GM18951 (cell line): Measurements from ENCODE around the gene PRRT1B.
"Not testable (repeated sequence)": the region's sequence is repeated elsewhere in the genome, so short reads cannot be mapped to it uniquely, and the experiment has no call there.

Experiments used
- POLR2A ChIP-seq: IDR thresholded peaks from 4 replicates; pipeline ENCODE4 v1.6.1; 2011; ENCODE audit warnings: mild to moderate bottlenecking; ENCODE audit not compliant: insufficient read length, insufficient read depth; ENCODE audit errors: extremely low read depth
- in situ Hi-C: fragments of 300-500 bp; cut with MboI; formaldehyde crosslinking; loops from one replicate; pipeline ENCODE4 v1.12.0; 2022; ENCODE audit warnings: low sequenced_read_pairs, mixed read lengths, inconsistent platforms; ENCODE audit not compliant: unreplicated experiment

Gene PRRT1B

DNA sequence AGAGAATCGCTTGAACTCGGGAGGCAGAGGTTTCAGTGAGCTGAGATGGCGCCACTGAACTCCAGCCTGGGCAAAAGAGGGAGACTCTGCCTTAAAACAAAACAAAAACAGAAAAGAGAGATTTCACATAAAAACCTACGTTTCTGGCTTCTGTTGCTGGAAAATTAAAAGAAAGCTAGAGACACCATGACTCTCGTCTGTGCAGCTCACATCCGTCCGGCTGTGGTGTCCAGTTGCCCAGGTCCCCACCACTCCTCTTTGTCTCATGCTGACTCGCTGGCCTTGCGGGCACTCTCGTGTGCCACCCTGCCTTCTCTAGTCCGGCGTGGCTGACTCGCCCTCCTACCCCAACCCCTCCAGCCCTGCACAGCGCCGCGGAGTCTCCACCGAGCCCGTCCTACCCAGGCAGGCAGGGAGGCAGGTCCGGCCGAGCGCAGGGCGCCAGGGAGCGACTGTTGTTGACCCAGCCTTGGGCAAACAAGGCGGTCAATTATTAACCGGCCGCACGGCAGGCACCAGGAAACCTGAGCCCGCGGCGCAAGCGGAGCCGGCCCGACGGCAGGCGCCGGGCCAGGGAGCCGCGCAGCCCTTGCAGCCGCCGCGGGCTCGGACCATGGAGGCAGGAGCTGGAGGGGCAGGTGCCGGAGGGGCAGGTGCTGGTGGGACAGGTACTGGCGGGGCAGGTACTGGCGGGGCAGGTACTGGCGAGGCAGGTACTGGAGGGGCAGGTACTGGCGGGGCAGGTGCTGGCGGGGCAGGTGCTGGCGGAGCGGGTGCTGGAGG, at the start of gene PRRT1B:
PRRT1B (plus strand) TSS at position 521 of the 783 bp plus-strand sequence; CDS start at position 614, 93 bp downstream.
- in situ Hi-C loops: no loop called here
- TF ChIP-seq POLR2A: no peak

DNA sequence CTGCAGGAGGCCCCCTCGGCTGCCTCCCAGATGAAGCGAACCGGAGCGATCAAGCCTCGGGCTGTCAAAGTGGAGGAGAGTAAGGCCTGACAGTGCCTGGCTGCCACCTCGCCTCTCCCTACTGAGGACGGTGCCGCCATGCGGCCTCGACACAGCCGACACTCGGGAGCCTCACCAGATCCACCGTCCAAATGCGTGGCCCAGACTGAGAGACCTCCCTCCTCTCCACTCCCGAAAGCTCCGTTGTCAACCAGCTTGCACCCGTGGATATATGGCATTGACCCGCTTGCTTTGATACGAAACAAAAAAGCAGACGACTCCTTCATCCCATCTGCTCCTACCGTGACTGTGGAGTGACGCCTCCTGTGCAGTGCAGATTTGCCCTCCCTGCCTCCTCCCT, 49.5 kb upstream of the PRRT1B start:
- no peak for TF ChIP-seq POLR2A
- in situ Hi-C loops: no loop called here

DNA sequence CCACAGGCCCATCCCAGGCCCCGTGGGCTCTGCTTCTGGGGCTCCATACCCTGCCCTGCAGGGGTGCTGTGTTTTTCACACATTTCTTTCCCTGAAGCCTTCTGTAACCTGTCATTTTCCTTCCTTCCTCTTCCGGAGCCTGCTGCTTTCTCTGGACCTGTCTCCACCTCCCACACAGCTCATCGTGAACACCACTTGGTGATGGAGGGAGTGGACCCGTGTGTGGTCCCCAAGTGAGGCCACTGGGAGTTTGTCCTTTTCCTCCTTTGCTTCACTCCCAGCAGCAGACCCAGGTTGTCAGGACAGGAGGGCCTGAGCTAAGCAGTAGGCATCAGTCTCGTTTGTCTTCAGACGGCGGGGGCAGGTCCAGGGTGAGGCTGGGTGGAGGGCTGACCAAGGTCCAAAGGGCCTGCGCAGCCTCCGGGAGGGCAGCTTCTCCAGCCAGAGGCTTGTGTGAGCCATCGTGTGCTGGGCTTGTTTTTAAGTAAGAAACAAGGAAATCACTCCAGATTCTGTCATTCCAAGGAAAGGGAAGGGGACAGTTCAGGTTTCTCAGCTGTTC, 48.4 kb upstream of the PRRT1B start:
- TF ChIP-seq POLR2A: no peak
- in situ Hi-C loops: no loop called here

DNA sequence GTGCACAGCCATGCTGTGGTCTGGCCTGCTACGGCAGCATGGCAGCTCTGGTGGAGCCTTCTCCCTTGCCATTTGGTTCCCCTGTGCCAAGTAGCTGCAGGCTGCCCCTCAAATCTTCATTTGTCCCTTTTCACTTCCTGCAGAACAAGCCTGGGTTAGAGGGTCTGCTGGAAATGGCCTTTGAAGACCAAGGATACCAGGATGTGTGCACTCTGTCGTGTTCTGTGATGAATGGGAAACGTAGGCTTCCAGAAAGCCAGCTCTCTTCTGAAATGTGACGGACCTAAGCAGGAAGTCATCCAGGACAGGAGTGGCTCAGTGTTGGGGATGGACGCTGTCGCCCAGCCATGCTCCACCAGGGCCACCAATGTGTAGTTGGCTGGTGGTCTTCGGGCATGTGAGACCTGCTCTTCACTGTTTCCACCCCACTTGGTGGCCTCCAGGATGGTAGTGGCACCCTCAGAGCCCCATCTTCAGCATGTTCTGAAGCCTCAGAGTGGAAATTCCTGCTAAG, 46.0 kb upstream of the PRRT1B start:
- no peak for TF ChIP-seq POLR2A

DNA sequence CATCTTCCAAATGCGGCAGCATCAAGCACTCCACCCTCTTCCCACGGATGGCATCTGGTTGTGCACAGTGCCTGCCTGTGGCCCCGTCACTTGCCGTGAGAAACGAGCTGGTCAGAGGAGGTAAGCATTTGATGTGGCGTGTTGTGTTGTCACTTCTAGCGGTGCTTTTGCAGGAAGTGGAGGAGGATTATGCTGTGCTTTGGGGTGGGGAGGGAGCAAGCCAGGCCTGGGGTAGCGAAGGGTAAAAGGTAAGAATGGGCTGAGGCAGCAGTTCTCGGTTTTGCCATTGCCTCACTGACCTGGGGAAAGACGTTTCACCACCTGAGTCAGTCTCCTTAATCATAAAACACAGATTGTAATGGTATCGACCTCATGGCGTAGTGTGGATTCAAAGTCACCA, 44.9 kb upstream of the PRRT1B start:
- TF ChIP-seq POLR2A: no peak
- in situ Hi-C loops: no loop called here

More for the DNA sequence above, 46.0 kb upstream of the PRRT1B start:
- in situ Hi-C loops: no loop called here

DNA sequence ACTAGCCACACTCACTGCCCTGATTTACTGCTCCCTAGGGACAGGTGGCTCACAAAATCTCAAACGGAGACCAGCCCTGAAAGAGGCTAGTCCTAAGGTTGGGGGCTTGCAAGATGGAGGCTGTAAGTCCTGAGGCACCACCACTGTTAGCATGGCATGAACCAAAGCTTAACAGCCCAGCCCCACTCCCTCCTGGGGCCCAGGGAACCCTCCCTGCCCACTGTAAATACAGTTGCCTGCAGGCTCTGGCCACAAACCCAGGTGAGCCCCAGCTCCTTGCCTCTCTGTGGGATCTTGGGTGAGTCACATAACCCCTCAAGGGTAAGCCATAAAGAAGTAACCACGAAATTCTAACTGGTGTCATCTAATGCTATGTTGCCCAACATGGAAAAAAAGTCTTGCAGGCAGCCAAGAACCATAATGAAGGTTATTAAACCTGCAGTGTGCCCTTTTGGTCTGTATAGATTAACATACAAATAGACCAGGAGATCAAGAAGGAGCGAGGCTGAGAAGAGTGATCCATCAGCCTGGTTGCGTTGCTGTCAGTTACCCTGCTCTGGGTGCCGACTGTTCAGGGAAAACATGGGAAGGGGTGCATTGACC, 44.3 kb upstream of the PRRT1B start:
- TF ChIP-seq POLR2A: no peak
- in situ Hi-C loops: no loop called here

DNA sequence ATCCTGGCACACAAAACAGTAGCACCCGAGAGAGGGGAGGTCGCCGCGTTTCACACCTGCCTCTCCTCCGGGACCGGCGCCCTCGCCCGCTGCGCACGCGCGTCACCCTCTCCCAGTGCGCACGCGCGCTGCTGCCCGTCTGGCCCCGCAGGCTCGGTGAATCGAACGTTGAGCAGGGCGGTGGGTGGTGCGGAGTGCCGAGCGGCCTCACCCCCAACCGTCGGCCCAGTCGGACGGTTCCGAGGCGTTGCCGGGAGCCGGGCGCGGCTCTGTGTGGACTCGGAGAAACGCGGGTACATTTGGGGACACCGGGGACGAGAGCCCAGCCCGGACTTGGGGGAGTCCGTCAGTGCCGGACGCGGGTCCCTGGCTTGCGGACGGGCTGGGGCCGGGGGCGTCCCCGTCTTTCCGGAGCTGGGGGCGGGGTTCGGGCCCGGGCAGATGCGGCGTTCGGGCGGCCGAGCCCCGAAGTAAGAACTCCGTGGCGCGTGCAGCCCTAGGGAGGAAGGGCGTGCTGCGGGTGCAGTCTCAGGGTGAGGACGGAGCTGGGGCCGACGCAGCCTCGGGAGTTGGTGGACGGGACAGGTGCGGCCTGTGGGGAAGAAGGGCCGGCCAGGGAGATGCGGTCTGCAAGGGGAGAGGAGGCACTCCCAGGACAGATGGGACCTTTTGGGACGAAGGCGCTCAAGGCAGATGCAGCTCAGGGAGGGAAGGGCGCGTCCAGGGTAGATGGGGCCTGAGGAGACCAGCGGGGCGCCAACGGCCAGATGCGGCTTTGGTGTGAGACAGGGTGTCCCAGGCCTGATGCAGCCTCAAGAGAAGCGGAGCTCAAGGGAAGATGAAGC, 42.3 kb upstream of the PRRT1B start, which contains the start of gene POMT1:
POMT1 (plus strand) TSS at position 138 of the 845 bp plus-strand sequence. CDS start 1,301 bp downstream, outside the sequence.
- in situ Hi-C loops: no loop called here
- peak; percentile 74 for TF ChIP-seq POLR2A

DNA sequence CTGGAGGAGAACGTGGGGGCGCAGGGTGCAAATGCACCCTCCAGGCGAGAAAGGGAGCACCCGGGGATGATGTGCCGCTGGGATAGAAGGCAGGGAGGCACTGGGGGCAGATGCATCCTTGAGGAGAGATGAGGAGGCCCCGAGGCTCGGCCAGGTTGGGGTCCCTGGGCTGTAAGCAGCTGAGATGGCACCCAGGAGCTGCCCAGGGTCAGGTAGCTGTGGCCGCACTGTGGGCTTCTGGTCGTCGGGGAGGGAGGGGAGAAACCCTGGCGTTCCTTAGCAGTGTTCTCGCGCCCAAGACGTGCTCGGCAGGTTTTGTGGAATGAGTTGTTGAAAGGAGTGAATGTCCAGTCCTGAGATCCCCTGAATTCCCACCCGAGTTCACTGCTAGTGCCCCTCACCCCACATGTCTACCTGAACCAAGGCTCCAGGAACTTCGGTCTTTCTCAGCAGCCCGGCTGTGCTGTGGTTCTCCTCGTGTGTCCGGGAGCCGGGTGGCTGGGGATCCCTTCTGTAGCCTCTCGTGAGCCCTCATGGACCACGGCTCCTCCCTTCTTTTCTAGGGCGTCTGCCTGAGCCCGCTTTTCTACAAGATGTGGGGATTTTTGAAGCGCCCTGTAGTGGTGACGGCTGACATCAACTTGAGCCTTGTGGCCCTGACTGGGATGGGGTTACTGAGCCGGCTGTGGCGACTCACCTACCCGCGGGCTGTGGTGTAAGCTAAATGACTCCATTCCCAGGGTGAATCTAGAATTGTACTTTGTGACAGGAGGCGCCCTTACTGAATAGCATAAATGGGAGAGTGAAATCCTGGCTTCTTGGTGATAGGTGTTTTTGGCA, 41.5 kb upstream of the PRRT1B start:
- in situ Hi-C loops: no loop called here

DNA sequence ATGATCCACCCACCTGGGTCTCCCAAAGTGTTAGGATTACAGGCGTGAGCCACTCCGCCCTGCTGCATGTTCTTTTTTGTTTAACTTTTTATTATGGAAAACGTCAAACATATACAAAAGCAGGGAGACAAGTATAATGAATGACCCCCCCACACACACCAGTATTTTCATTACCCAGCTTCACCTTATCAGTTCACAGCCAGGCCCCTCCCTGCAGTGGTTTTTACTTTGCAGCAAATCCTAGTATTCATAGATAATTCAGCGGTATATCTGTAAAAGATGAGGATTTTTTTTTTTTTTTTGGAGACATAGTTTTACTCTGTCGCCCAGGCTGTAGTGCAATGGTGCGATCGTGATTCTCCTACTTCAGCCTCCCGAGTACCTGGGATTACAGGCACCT, 40.3 kb upstream of the PRRT1B start:
- TF ChIP-seq POLR2A: no peak
- in situ Hi-C loops: no loop called here

More for the DNA sequence above, 41.5 kb upstream of the PRRT1B start:
- no peak for TF ChIP-seq POLR2A

DNA sequence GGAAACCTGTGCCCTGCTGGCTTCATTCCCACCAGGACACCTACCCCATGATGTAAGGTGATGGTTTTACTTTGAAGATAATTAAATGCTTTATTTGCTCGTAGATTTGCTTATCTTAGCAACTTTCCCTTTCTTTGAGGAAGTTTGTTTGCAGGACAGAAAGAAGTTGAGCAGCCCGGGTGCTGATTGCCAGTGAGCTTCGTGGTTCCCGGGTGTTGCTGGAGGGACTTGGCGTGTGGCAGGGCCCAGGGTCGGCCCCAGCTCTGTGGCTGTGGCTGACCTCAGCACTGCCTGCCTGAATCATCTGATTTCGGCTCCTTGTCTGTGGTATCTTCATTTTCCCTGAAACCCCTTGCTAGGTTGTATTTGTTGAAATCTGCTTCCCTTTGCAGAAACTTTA, 33.9 kb upstream of the PRRT1B start:
- in situ Hi-C loops: no loop called here
- TF ChIP-seq POLR2A: no peak

DNA sequence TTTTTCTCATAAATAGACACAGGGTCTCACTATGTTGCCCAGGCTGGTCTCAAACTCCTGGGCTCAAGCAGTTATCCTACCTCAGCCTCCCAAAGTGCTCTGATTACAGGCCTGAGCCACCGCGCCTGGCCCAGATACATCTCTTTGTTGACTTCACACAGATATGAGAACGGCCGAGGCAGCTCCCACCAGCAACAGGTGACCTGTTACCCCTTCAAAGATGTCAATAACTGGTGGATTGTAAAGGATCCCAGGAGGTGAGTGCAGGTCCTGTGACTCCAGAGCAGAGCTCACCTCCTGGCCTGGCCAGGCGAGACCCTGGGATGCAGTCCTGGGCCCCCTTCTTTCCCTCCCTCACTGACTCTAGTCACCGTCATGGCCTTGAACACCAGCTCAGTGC, 33.4 kb upstream of the PRRT1B start:
- in situ Hi-C loops: no loop called here
- TF ChIP-seq POLR2A: no peak

DNA sequence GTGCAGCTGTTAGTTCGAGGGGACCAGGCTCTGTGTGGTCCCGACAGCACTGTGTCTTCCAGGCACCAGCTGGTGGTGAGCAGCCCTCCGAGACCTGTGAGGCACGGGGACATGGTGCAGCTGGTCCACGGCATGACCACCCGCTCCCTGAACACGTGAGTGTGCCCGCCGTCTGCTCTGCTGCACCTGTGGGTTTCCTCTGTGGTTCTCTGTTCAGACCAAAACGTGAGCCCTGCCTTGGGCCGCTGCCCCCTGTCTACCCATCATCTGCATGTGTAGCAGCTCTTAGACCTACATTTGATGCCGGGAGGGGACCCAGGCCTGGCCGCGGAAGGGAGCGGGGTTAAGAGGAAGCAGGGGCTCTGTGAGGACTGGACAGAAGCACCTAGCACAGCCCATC, 32.1 kb upstream of the PRRT1B start:
- in situ Hi-C loops: no loop called here
- TF ChIP-seq POLR2A: no peak

DNA sequence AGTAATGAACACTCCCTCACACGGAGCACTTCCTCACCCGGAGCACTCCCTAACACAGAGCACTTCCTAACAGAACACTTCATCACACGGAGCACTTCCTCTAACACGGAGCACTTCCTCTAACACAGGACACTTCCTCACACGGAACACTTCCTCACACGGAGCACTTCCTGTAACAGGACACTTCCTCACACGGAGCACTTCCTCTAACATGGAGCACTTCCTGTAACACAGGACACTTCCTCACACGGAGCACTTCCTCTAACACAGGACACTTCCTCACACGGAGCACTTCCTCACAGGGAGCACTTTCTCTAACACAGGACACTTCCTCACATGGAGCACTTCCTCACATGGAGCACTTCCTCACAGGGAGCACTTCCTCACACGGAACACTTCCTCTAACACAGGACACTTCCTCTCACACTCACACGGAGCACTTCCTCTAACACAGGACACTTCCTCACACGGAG, 29.7 kb upstream of the PRRT1B start:
- in situ Hi-C loops: not testable (repeated sequence)
